Testis (tissue), 3 donors: Measurements from ENCODE around the gene PLA2G2C. TPM values are rescaled to one million over a fixed set of nuclear protein-coding genes. Genes with fewer than 3 reads are reported as not detected.

Source experiments
- DNase-seq: peaks from one replicate; pipeline ENCODE4 v3.0.0-alpha.2; 2019
- H3K27ac ChIP-seq, 2 donors: fragments of 200-600 bp; sonication (generic); one replicate each; pipeline ENCODE4 v1.5.1; 2019
- H3K27me3 ChIP-seq: fragments of 200-600 bp; sonication (generic); one replicate; pipeline ENCODE4 v1.5.1; 2019
- H3K36me3 ChIP-seq: fragments of 200-600 bp; sonication (generic); one replicate; pipeline ENCODE4 v1.5.1; 2017; ENCODE audit warnings: low read depth; ENCODE audit errors: missing control alignments
- H3K4me1 ChIP-seq: fragments of 200-600 bp; sonication (generic); one replicate; pipeline ENCODE4 v1.5.1; 2019
- H3K4me3 ChIP-seq, 2 donors: fragments of 200-600 bp; sonication (generic); one replicate each; pipeline ENCODE4 v1.5.1; 2017 to 2019
- H3K9me3 ChIP-seq: fragments of 200-600 bp; sonication (generic); one replicate; pipeline ENCODE4 v1.5.1; 2017
- POLR2A ChIP-seq: fragments of 450-650 bp; IDR thresholded peaks from one replicate; pipeline ENCODE4 v1.6.1; 2017; ENCODE audit warnings: antibody characterized with exemption, mild to moderate bottlenecking, moderate library complexity
- WGBS, 2 donors: methylation state at CpG; one replicate each; pipeline ENCODE4 v1.1.5; 2018; 5-methylcytosine and 5-hydroxymethylcytosine counted together
- intact Hi-C: fragments of 100-400 bp; cut with DNase I; formaldehyde crosslinking; loops from one replicate; pipeline ENCODE4 v1.15.1; 2023; ENCODE audit warnings: low total_unique reads
- polyA plus RNA-seq: library from polyadenylated mRNA; stranded (reverse); fragments of 350-450 nt; fragmentation: Illumina TruSeq; extraction: RNeasy Lipid Tissue Mini Kit (QIAGEN cat#74804); gene quantifications from one replicate; pipeline ENCODE4 v1.2.3, GENCODE V29; 2014; ENCODE audit warnings: low read depth, low replicate concordance; ENCODE audit not compliant: insufficient read depth
- total RNA-seq, 2 donors: library from RNA; depleted of rRNA; stranded (reverse); fragments of >200 nt; gene quantifications; one replicate each; pipeline ENCODE4 v1.2.3, GENCODE V29; 2016
- TF ChIP-seq, protein P1 (sequence below), 3 experiments: fragments of 450-650 bp in 2 of 3; fragments of 200-600 bp in 1 of 3; sonication (generic) in 1 of 3; IDR thresholded peaks; one replicate each; pipeline ENCODE4 v1.5.1; 2016 to 2019; ENCODE audit warnings: antibody characterized with exemption in 3 of 3, mild to moderate bottlenecking in 2 of 3, moderate library complexity in 1 of 3

PLA2G2C gene
- total and polyA plus RNA-seq, 3 donors from 2014 or later, result 0.31 to 1.1 (median 0.47) TPM

DNA sequence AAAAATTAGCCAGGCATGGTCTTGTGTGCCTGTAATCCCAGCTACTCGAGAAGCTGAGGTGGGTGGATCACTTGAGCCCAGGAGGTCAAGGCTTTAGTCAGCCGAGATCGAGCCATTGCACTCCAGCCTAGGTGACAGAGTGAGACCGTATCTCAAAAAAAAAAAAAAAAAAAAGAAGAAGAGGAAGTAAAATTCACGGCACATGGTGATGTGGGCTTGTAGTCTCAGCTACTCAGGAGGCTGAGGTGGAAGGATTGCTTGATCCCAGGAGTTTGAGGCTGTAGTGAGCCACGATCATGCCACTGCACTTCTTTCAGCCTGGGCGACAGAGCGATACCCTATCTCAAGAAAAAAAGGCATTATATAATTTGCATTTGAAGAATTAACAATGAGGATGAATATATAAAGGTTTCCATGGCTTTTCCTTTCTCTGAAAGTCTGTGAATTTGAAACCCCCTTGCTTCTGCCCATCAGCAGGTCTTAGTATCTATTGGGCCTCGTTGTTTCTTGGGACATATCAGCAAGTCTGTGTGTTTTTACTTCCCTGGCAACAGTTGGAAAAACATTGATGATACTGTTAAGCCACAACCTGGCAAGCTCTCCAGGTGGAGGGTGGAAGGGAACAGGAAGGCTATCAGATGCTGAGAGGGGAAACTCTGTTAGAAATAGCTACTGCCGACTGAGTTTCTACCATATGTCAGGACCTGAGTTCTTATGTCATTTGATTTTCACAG is 62.4 kb downstream of the PLA2G2C start:
- no peaks in the 10 kb centered on the region for H3K36me3 ChIP-seq
- no peak for DNase-seq
- H3K4me3 ChIP-seq, result no peak overlapping the region
- H3K27ac ChIP-seq, result no peak overlapping the region
- H3K9me3 ChIP-seq, result no peaks in the 10 kb centered on the region
- intact Hi-C loops, result no loop called here
- 78 to 83% methylated on average over 10 of the region's 10 CpGs for WGBS, 2 donors
- no peak for TF ChIP-seq POLR2A
- TF ChIP-seq, protein P1, sequence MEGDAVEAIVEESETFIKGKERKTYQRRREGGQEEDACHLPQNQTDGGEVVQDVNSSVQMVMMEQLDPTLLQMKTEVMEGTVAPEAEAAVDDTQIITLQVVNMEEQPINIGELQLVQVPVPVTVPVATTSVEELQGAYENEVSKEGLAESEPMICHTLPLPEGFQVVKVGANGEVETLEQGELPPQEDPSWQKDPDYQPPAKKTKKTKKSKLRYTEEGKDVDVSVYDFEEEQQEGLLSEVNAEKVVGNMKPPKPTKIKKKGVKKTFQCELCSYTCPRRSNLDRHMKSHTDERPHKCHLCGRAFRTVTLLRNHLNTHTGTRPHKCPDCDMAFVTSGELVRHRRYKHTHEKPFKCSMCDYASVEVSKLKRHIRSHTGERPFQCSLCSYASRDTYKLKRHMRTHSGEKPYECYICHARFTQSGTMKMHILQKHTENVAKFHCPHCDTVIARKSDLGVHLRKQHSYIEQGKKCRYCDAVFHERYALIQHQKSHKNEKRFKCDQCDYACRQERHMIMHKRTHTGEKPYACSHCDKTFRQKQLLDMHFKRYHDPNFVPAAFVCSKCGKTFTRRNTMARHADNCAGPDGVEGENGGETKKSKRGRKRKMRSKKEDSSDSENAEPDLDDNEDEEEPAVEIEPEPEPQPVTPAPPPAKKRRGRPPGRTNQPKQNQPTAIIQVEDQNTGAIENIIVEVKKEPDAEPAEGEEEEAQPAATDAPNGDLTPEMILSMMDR (IDR thresholded peaks at IDR 0.05), result no peak
- H3K4me1 ChIP-seq, result no peaks in the 10 kb centered on the region
- no peaks in the 10 kb centered on the region for H3K27me3 ChIP-seq

DNA sequence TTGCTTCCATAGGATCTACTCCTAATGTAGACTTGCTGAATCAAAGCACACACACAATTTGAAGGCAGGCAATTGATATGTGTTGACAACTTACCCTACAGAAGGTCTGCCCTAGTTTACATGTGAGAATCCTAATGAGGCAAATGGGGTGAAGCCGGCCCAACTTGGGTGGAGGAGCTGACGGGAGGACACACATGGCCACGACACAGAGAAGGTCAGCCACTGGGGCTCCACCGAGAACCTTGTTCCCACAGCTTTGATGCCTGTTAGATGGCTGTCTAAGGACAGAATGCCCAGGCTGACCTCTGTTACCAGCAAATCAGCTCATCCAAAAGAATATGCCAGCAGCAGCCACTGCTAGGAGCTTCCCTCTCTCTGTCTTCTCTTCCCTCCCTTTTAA is 65.5 kb downstream of the PLA2G2C start:
- intact Hi-C loops, result no loop called here

DNA sequence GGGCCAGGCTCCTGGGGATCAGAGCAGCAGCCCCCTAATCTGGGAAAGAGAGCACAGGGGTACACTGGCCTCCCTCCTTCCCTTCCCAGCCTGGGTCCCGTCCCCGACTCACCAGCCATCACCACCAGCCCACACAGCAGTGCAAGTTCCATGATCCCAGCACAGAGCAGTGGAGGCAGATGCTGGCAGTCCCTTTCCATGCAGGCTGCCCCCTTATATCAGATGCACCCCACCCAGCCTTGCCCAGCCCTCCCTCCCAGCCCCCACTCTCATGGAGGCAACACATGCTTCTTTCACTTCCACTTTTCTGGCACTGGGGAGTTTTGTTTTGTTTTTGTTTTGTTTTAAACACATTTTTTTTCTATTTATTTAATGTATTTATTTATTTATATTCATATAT is 67.0 kb downstream of the PLA2G2C start, which contains the start of gene PLA2G2D:
Gene PLA2G2D, minus strand, starts transcription at position 190 of the 400 bp plus-strand sequence. Its CDS starts 38 bp downstream, at position 152.
- no peak within 1 kb of the TSS for H3K27ac ChIP-seq
- no peaks in the 10 kb centered on the region for H3K27me3 ChIP-seq
- no peaks in the 10 kb centered on the region for H3K4me1 ChIP-seq
- no peaks in the 10 kb centered on the region for H3K9me3 ChIP-seq
- TF ChIP-seq, protein P1 (IDR thresholded peaks at IDR 0.05), result no peak
- no peak for TF ChIP-seq POLR2A
- no peak within 1 kb of the TSS for H3K4me3 ChIP-seq
- 90 to 94% methylated on average over 2 of the region's 2 CpGs for WGBS, 2 donors
- DNase-seq, result no peak
- intact Hi-C loops, result no loop called here
- no peaks in the 10 kb centered on the region for H3K36me3 ChIP-seq

More for the DNA sequence above, 65.5 kb downstream of the PLA2G2C start:
- H3K36me3 ChIP-seq, result no peaks in the 10 kb centered on the region
- WGBS, 2 donors, result 91 to 93% methylated on average over 4 of the region's 4 CpGs
- no peaks in the 10 kb centered on the region for H3K27me3 ChIP-seq
- no peak overlapping the region for H3K4me3 ChIP-seq
- H3K4me1 ChIP-seq, result no peaks in the 10 kb centered on the region
- H3K9me3 ChIP-seq, result no peaks in the 10 kb centered on the region
- no peak for DNase-seq
- no peak overlapping the region for H3K27ac ChIP-seq
- TF ChIP-seq, protein P1 (IDR thresholded peaks at IDR 0.05), result no peak
- TF ChIP-seq POLR2A, result no peak

DNA sequence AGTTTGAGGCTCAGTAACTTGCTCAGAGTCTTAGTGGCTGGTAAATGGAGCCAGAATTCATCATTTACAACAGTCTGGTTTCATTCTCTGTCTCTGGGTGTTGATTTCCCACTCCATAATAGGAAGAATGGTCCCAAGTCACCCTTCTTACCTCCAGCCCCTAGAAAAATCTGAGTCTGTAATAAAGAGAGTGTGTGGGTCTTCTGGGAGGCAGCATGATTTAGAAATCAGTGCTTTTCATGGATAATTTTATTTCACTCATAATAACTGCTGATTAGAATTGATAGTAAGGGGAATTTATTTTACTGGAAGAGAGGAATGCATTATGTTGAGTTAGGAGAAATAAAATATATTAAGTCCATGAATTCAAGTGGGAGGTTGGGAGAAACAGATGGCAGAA is 69.1 kb downstream of the PLA2G2C start:
- intact Hi-C loops, result no loop called here
- Histone ChIP-seq H3K27ac (no peak overlapping the region), H3K9me3 (no peaks in the 10 kb centered on the region), H3K36me3 (no peaks in the 10 kb centered on the region), H3K27me3 (no peaks in the 10 kb centered on the region), H3K4me1 (no peaks in the 10 kb centered on the region), H3K4me3 (no peak overlapping the region)
- DNase-seq, result no peak
- TF ChIP-seq, protein P1 (IDR thresholded peaks at IDR 0.05), result no peak
- no peak for TF ChIP-seq POLR2A

DNA sequence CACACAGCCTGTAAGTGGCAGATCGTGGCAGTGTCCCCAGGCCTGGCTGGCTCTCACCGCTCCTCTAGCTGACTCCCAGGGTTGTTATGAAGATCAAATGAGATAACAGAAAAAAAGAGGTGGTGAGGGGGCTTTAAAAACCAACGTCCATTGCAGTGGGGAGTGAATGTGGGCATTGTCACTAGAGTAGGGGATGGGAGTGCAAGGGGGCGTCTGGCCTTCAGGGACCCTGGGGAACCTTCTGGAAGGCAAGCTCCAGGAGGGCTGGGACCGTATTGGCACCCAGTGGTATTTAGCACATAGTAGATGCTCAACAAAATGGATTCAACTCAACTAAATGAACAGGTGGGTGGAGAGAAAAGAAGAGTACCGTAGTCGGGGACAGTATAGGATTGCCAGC is 70.4 kb downstream of the PLA2G2C start:
- 82 to 92% methylated on average over 7 of the region's 7 CpGs for WGBS, 2 donors
- no peaks in the 10 kb centered on the region for H3K36me3 ChIP-seq
- H3K27ac ChIP-seq, result no peak overlapping the region
- H3K27me3 ChIP-seq, result no peaks in the 10 kb centered on the region
- H3K4me1 ChIP-seq, result no peaks in the 10 kb centered on the region
- intact Hi-C loops, result no loop called here
- no peak overlapping the region for H3K4me3 ChIP-seq
- no peak for DNase-seq
- TF ChIP-seq, protein P1 (IDR thresholded peaks at IDR 0.05), result no peak
- no peak for TF ChIP-seq POLR2A
- H3K9me3 ChIP-seq, result no peaks in the 10 kb centered on the region
